Stimulated activated CD4-positive, alpha-beta T cell treated with anti-CD3 and anti-CD28 coated beads, Interleukin-12 subunit alpha, Interleukin-12 subunit beta, amount 100 ng/mL, for 24 hours (primary cell): ENCODE results near the gene WDR54.

Source experiments
- DNase-seq, 2 experiments: peaks; one replicate each; pipeline ENCODE4 v3.0.0-alpha.2; 2020; ENCODE audit warnings: low read depth in 2 of 2

The WDR54 gene

GRCh38 chr2:74421221-74421870 is at the start of gene WDR54, which contains the start of gene C2orf81:
Gene WDR54, plus strand, starts transcription at chr2:74421730. Its CDS starts 424 bp downstream, at chr2:74422154.
Gene C2orf81, minus strand, starts transcription at chr2:74421619. Its CDS starts 59 bp downstream, at chr2:74421560.
- DNase-seq = peak; percentile 85 to 92

GRCh38 chr2:74372674-74373073 is 48.9 kb upstream of the WDR54 start:
- DNase-seq = no peak

GRCh38 chr2:74373221-74373676 is 48.3 kb upstream of the WDR54 start:
- DNase-seq = no peak

DNA sequence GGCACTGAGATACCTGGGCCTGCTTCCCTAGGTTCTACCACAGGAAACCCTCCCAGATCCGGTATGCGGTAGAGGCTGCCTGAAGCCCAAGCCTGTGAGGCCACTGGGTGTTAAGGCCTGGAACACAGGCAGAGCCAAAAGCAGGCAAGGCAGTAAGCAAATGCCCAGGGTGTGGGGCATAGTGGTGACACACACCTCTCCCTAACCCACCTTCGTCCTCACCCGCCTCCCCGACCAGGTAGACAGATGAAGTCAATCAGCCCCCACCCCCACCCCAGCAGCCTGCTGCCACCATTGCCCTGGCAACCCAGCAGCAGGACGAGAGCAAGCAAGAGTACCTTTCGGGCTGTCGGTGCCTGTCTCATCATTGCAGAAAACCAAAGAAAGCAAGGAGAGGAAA is 47.5 kb upstream of the WDR54 start:
- DNase-seq = no peak

DNA sequence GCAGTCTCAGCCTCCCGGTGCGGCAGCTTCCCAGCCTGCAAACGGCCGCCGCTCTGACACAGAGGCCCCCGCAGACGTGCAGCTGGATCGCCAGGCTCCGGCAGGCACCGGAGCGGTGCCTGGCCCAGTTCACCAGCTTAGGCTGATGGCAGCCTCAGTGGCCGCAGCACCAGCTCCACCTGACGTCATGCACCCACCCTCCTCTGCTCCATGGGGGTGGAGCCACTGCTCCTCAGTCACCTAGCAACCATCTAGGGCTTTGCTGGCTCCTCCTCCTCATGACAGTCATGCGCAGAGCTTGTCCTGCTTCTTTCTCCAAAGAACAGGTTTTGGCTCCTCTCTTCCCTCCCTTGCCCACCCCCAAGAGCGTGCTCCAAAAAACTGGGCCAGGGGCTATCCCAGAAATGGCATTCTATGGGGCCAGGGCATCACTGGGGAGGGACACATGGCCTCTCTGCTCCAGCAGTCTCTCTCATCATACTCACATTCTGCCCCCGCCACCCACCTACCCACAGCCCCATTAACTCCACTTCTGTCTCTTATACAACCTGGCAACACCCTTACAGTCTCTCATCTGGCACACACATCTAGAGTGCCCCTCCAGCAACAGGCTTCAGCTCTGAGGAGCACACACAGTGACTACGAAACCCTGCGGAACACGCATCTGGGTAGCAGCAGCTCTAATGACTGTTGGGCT is 46.9 kb upstream of the WDR54 start:
- DNase-seq = no peak

DNA sequence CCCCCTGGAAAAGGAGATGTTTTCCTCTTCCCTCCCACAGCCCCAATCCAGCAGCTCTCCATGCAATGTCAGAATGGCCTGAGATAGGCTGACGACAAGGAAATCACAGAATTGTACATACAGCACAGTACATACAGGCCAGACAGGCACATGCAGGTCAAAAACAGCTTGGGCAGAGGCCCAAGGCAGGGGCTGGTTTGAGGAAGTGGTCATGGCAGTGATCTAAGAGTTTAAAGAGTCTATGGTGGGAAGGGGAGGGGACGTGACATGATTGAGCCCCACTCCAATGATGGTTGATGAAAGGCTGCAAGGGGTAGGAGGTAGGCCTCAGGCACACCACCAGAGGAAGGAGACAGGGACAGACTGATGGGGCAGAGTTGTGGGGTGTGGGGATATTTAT is 45.7 kb upstream of the WDR54 start:
- DNase-seq = no peak

- no peak for DNase-seq
Observed at GRCh38 chr2:74378007-74378406, 43.5 kb upstream of the WDR54 start.

GRCh38 chr2:74379851-74380789 is 41.4 kb upstream of the WDR54 start, which contains the start of gene DCTN1:
Gene DCTN1, minus strand, starts transcription at chr2:74380311. Its CDS starts 274 bp downstream, at chr2:74380037.
- DNase-seq = no peak

DNA sequence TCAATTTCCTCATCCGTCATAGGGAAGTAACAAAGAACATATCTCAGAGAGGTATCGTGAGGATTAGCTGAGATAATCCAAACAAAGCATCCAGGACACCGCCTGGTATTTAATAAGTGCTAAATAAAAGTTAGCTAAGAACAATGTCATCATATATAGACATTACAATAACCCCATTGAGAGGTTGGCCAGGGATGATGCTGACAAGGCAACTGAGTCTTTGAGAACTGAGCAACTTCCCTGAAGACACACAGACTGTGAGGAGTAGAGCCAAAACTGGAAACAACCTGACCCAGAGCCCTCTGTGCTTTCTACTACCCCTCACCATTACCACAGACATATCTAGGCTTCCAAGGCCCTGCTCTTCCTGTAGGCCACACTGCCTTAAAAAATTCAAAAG is 39.8 kb upstream of the WDR54 start:
- DNase-seq = no peak

DNA sequence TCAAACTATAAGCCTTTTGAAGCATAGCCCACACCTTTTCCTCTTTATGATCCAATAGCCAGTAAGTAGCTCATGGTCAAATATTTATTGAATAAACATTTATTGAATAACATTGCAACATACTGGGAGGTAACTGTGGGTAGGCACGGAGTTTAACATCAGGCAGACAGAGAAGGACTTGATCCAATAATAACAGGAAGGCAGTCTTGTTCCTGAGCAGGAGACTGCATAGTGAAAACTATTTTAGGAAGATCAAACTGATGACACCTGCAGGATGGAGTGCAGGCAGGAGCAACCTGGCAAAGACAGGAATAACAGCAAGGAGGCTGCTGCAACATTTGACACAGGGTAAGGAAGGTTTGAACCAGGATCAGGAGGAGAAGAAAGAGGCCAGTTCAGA is 38.3 kb upstream of the WDR54 start:
- DNase-seq = no peak

DNA sequence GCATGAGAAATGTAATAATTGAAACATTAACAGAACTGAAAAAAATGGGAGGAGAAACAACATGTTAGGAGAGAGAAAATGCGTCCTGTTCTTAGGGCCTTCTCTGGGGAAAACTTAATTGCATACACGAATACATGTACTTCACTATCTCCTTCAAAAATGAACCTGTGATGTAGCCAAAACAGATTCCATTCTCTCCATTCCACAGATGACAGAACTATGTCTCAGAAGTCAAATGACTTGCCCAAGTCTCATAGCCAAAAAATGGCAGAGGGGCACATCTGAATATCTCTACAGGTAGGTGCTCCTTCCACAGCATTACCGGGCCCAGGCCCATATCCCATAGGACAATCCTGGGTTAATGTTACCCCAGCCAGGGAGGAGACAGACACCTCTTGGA is 37.5 kb upstream of the WDR54 start:
- DNase-seq = no peak

DNA sequence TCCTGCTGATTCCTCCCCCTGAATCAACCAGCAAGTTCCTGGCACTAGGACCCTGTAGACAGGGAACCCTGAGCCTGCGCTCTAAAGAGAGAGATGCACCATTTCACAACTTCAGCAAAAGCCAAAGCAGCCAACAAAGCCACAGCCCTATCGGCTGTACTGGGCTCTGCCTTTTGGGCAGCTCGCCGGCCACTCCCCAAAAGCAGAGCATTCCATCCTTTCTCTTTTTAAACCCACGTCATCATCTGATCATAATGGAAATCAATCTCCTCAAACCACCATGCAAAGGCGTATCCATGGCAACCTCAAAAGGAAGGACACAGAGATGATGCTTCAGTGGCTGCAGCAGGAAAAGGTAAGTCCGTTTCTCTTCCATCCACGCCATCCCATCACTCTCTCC is 36.1 kb upstream of the WDR54 start:
- DNase-seq = no peak

GRCh38 chr2:74387346-74387745 is 34.2 kb upstream of the WDR54 start:
- DNase-seq = no peak

GRCh38 chr2:74390606-74391005 is 30.9 kb upstream of the WDR54 start:
- no peak for DNase-seq

DNA sequence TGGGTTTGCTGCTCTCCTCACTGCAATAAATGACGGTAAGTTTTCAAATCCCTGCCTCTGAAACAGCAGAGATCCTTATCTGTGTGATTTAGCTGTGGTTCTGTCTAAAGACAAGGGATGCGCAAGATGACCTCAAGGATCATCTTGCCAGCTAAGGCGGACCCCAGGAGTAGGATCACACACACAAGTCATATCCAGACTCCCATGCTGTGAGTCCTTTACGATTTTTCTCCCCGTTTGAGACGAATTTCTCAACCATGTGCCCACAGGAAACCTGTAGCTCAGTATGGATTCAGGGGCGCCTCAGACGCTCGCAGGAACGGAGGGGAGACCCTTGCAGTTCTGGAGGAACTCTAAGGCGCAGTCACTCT is 30.3 kb upstream of the WDR54 start:
- DNase-seq = no peak

DNA sequence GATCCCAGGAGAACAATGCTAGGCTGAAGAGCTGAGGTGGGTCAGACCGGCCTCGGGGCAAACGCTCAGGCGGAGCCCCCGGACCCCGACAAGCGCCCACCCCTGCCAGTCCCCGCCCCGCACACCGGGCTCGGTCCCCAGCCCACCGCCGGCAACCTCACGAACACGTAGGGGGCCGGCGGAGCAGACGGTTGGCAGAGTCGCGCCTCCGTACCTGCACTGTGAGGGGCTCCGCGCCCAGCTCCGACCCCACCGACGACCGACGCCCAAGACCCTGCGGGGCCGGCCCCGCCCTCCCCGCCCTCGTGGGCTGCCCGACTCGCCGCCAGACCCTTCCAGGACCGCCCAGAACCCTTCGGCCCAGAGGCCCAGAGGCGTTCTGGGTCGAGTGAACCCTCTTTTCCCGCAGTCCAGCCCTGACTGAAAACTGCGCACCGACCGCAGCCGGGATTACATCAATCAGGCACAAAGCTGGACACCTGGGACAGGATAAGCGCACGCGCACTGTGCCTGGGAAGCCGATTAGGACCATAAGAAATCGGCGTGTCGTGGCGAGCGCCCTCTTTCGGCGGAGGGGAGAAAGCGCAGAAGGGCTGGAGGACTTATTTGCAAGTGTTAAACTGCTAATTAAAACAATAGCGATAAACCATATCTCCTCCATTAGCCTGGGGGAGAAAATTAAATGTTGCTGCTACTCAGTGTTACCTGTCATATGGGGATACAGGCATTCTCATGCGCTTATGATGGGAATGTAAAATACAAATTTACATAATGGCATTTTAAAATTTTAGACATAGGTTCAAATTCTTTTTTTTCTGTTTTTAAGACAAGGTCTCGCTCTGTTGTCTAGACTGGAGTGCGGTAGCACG is 29.7 kb upstream of the WDR54 start:
- DNase-seq = peak; percentile 85 to 91

GRCh38 chr2:74392449-74392743 is 29.1 kb upstream of the WDR54 start:
- no peak for DNase-seq

GRCh38 chr2:74393525-74393924 is 28.0 kb upstream of the WDR54 start:
- DNase-seq = no peak

GRCh38 chr2:74396149-74396548 is 25.4 kb upstream of the WDR54 start:
- no peak for DNase-seq

DNA sequence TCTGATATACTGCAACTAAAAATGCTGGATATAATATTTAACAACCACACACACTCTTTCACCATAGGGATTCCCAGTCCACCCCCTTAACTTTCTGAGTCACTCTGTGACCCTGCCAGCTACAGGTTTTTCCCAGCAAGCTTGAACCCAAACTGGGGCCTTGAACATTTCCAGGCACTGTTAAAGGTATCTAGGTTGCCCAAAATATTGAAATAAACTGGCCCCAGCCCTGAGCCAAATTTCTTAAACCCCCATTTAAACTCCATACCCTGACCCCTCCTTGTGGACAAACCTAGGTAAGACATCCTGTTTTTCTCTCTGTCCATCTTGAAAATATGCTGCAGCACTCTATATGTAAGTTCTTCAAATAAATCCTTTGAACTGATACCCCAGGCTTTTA is 21.7 kb upstream of the WDR54 start:
- no peak for DNase-seq

GRCh38 chr2:74401891-74402290 is 19.6 kb upstream of the WDR54 start:
- no peak for DNase-seq

DNA sequence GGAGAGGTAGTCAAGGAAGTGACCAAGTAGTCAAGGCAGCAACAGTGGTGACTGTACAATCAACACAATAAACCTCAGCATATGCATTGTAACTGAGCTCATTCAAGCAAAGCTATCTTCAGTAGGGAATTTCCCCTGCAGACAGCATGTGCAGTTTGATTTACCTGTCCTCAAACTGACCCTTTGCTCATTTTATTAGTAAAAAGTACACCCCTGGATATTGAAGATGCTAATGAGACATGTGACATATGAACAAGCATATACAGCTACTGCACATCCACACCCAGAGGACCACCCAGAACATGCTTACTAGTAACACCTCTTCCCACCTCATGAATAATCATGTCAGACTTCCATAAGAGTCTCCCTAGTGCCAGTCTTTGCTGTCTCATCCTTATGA is 15.5 kb upstream of the WDR54 start:
- no peak for DNase-seq
